Muscle layer of duodenum (tissue), 2 donors: Measurements from ENCODE around the gene CORIN.

ENCODE experiments used
- H3K27ac ChIP-seq: one replicate; pipeline ENCODE4 v1.7.0; 2013; ENCODE audit warnings: mild to moderate bottlenecking, low read length
- H3K27me3 ChIP-seq: one replicate; pipeline ENCODE4 v1.7.0; 2013; ENCODE audit warnings: low read depth, mild to moderate bottlenecking, control low read depth, low read length
- H3K36me3 ChIP-seq, 2 donors: one replicate each; pipeline ENCODE4 v1.7.0; 2013; ENCODE audit warnings: low read length in 2 of 2, control low read depth in 1 of 2, mild to moderate bottlenecking in 1 of 2; ENCODE audit not compliant: insufficient read depth in 2 of 2, control insufficient read depth in 1 of 2
- H3K4me1 ChIP-seq, 2 donors: one replicate each; pipeline ENCODE4 v1.7.0; 2013; ENCODE audit warnings: low read length in 2 of 2, mild to moderate bottlenecking in 2 of 2, control low read depth in 1 of 2, moderate library complexity in 1 of 2; ENCODE audit not compliant: insufficient read depth in 2 of 2, control insufficient read depth in 1 of 2
- H3K4me3 ChIP-seq, 2 donors: one replicate each; pipeline ENCODE4 v1.7.0; 2013; ENCODE audit warnings: low read length in 2 of 2, low read depth in 1 of 2, mild to moderate bottlenecking in 1 of 2
- H3K9me3 ChIP-seq, 2 donors: one replicate each; pipeline ENCODE4 v1.7.0; 2013; ENCODE audit warnings: low read length in 2 of 2, control low read depth in 1 of 2, mild to moderate bottlenecking in 1 of 2; ENCODE audit not compliant: control insufficient read depth in 1 of 2
- donor health status: healthy.

The CORIN gene

GRCh38 chr4:47831026-47831679, 6.7 kb downstream of the CORIN start:
- H3K36me3 ChIP-seq = no peaks in the 10 kb centered on the region
- H3K4me3 ChIP-seq = no peak overlapping the region
- no peaks in the 10 kb centered on the region for H3K27me3 ChIP-seq
- no peak overlapping the region for H3K27ac ChIP-seq
- H3K9me3 ChIP-seq = peaks cover 2 to 3% of the 10 kb centered on the region in 2 donors
- H3K4me1 ChIP-seq = peaks cover 0 to 9% of the 10 kb centered on the region in 2 donors

- no peak overlapping the region for H3K4me3 ChIP-seq
- H3K27ac ChIP-seq = no peak overlapping the region
- H3K27me3 ChIP-seq = no peaks in the 10 kb centered on the region
- no peaks in the 10 kb centered on the region for H3K36me3 ChIP-seq
- peaks cover 2 to 3% of the 10 kb centered on the region in 2 donors for H3K9me3 ChIP-seq
- peaks cover 0 to 2% of the 10 kb centered on the region in 2 donors for H3K4me1 ChIP-seq
Measured at GRCh38 chr4:47830265-47831025, 7.4 kb downstream of the CORIN start.

- Histone ChIP-seq H3K36me3 (no peaks in the 10 kb centered on the region), H3K4me3 (no peak overlapping the region), H3K4me1 (peaks cover 0 to 6% of the 10 kb centered on the region in 2 donors), H3K9me3 (peaks cover 2 to 3% of the 10 kb centered on the region in 2 donors), H3K27me3 (no peaks in the 10 kb centered on the region), H3K27ac (no peak overlapping the region)
Measured at GRCh38 chr4:47829438-47829837, 8.4 kb downstream of the CORIN start.

GRCh38 chr4:47827343-47828047, 10.4 kb downstream of the CORIN start:
- Histone ChIP-seq H3K36me3 (no peaks in the 10 kb centered on the region), H3K9me3 (no peaks in the 10 kb centered on the region), H3K27ac (no peak overlapping the region), H3K4me1 (peaks cover 0 to 6% of the 10 kb centered on the region in 2 donors), H3K4me3 (no peak overlapping the region), H3K27me3 (no peaks in the 10 kb centered on the region)

GRCh38 chr4:47824840-47825239, 13.0 kb downstream of the CORIN start:
- no peaks in the 10 kb centered on the region for H3K36me3 ChIP-seq
- H3K9me3 ChIP-seq = no peaks in the 10 kb centered on the region
- H3K4me3 ChIP-seq = no peak overlapping the region
- peaks cover 0 to 6% of the 10 kb centered on the region in 2 donors for H3K4me1 ChIP-seq
- H3K27me3 ChIP-seq = no peaks in the 10 kb centered on the region
- H3K27ac ChIP-seq = no peak overlapping the region

GRCh38 chr4:47819178-47819577, 18.7 kb downstream of the CORIN start:
- no peak overlapping the region for H3K27ac ChIP-seq

GRCh38 chr4:47817275-47817674, 20.6 kb downstream of the CORIN start:
- H3K27me3 ChIP-seq = no peaks in the 10 kb centered on the region
- no peak overlapping the region for H3K4me3 ChIP-seq
- H3K27ac ChIP-seq = no peak overlapping the region
- H3K36me3 ChIP-seq = no peaks in the 10 kb centered on the region
- H3K9me3 ChIP-seq = no peaks in the 10 kb centered on the region
- no peaks in the 10 kb centered on the region for H3K4me1 ChIP-seq

More at GRCh38 chr4:47819178-47819577, 18.7 kb downstream of the CORIN start:
- no peaks in the 10 kb centered on the region for H3K9me3 ChIP-seq
- no peaks in the 10 kb centered on the region for H3K27me3 ChIP-seq
- H3K4me3 ChIP-seq = no peak overlapping the region
- no peaks in the 10 kb centered on the region for H3K4me1 ChIP-seq
- H3K36me3 ChIP-seq = no peaks in the 10 kb centered on the region

GRCh38 chr4:47816748-47817147, 21.1 kb downstream of the CORIN start:
- Histone ChIP-seq H3K9me3 (no peaks in the 10 kb centered on the region), H3K27ac (no peak overlapping the region), H3K27me3 (no peaks in the 10 kb centered on the region)

GRCh38 chr4:47814618-47815295, 23.1 kb downstream of the CORIN start:
- Histone ChIP-seq H3K27ac (no peak overlapping the region), H3K4me3 (no peak overlapping the region), H3K9me3 (no peaks in the 10 kb centered on the region), H3K4me1 (no peaks in the 10 kb centered on the region), H3K36me3 (no peaks in the 10 kb centered on the region), H3K27me3 (no peaks in the 10 kb centered on the region)

More at GRCh38 chr4:47816748-47817147, 21.1 kb downstream of the CORIN start:
- Histone ChIP-seq H3K4me3 (no peak overlapping the region), H3K36me3 (no peaks in the 10 kb centered on the region), H3K4me1 (no peaks in the 10 kb centered on the region)

GRCh38 chr4:47809654-47810203, 28.1 kb downstream of the CORIN start:
- H3K9me3 ChIP-seq = no peaks in the 10 kb centered on the region

GRCh38 chr4:47804598-47804997, 33.3 kb downstream of the CORIN start:
- Histone ChIP-seq H3K4me1 (no peaks in the 10 kb centered on the region), H3K27ac (no peak overlapping the region), H3K27me3 (no peaks in the 10 kb centered on the region), H3K4me3 (no peak overlapping the region), H3K36me3 (no peaks in the 10 kb centered on the region), H3K9me3 (no peaks in the 10 kb centered on the region)

More at GRCh38 chr4:47809654-47810203, 28.1 kb downstream of the CORIN start:
- H3K4me3 ChIP-seq = no peak overlapping the region
- no peak overlapping the region for H3K27ac ChIP-seq
- no peaks in the 10 kb centered on the region for H3K36me3 ChIP-seq
- H3K4me1 ChIP-seq = no peaks in the 10 kb centered on the region
- H3K27me3 ChIP-seq = no peaks in the 10 kb centered on the region
